ENCODE measurements around the gene JCHAIN.

GRCh38 chr4:70629469-70630090, 36.7 kb downstream of the JCHAIN start:
- TF ChIP-seq, protein P1, sequence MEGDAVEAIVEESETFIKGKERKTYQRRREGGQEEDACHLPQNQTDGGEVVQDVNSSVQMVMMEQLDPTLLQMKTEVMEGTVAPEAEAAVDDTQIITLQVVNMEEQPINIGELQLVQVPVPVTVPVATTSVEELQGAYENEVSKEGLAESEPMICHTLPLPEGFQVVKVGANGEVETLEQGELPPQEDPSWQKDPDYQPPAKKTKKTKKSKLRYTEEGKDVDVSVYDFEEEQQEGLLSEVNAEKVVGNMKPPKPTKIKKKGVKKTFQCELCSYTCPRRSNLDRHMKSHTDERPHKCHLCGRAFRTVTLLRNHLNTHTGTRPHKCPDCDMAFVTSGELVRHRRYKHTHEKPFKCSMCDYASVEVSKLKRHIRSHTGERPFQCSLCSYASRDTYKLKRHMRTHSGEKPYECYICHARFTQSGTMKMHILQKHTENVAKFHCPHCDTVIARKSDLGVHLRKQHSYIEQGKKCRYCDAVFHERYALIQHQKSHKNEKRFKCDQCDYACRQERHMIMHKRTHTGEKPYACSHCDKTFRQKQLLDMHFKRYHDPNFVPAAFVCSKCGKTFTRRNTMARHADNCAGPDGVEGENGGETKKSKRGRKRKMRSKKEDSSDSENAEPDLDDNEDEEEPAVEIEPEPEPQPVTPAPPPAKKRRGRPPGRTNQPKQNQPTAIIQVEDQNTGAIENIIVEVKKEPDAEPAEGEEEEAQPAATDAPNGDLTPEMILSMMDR (conservative IDR thresholded peaks at IDR 0.05 in 1 of 2, IDR thresholded peaks at IDR 0.05 in 1 of 2; ENCODE audit: low read depth in 1 of 2, low read length in 2 of 2), result no peak
- no peak for TF ChIP-seq EZH2 (IDR thresholded peaks at IDR 0.05; ENCODE audit: low read length, missing control alignments)

Data from fibroblast of lung (primary cell).